Neural progenitor cell (in vitro differentiated cells): Measurements from ENCODE around the gene CXCR5.

ENCODE experiments used
- EZH2phosphoT487 ChIP-seq: fragments of 200-600 bp; sonication (generic); IDR thresholded peaks from 2 replicates; pipeline ENCODE4 v1.6.1; 2017; ENCODE audit warnings: antibody characterized with exemption
- TF ChIP-seq, protein P1 (sequence below): fragments of 200-600 bp; sonication (generic); IDR thresholded peaks from 2 replicates; pipeline ENCODE4 v1.5.1; 2017; ENCODE audit warnings: antibody characterized with exemption, mild to moderate bottlenecking

DNA sequence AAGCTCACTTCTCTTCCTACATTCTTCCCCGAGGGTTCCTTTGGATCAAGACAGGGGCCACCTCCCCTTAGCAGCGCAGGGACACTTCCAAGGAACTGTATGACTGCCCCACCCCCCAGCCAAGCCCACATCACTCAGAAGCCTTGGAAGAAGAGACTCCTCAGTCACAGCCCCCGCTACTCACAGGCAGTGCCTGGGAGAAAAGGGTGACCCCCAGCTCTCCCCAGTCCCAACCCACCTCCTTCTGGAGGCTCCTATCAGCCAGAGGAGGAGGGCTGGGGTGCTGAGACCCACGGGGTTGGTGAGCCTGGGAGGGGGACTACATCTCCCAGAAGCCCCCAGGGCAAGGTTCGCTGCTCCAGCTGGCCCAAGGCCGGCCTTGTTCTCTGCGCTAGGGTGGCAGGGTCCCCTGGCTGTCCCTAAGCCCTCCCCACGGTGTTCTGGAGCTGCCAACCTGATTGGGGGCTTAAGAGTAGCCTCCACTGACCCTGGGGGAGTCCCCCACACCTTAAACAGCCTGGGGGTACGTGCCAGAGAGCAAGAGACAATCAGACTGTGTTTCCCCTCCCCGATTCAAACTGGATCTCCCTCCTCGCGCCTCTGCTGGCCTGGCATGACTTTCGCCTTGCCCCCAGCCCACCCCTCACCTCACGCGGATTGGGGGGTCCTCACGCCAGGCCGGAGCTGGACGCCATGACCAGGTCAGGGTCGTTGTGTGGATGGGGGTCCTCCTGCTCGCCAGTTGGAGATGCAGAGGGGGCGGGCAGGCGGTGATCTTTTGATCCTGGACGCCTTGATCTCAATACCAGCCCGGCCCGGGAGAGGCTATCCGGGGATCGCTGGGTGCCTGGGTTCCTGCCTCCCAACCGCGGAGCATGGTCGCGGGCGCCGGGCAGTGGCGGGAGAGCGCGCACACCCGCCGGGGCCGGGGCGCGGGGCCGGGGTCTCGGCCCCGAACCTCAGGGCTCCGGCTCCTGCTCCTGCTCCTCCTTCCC lies 41.2 kb downstream of the CXCR5 start:
- TF ChIP-seq, protein P1, sequence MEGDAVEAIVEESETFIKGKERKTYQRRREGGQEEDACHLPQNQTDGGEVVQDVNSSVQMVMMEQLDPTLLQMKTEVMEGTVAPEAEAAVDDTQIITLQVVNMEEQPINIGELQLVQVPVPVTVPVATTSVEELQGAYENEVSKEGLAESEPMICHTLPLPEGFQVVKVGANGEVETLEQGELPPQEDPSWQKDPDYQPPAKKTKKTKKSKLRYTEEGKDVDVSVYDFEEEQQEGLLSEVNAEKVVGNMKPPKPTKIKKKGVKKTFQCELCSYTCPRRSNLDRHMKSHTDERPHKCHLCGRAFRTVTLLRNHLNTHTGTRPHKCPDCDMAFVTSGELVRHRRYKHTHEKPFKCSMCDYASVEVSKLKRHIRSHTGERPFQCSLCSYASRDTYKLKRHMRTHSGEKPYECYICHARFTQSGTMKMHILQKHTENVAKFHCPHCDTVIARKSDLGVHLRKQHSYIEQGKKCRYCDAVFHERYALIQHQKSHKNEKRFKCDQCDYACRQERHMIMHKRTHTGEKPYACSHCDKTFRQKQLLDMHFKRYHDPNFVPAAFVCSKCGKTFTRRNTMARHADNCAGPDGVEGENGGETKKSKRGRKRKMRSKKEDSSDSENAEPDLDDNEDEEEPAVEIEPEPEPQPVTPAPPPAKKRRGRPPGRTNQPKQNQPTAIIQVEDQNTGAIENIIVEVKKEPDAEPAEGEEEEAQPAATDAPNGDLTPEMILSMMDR: no peak
- TF ChIP-seq EZH2phosphoT487: no peak
